SH-SY5Y (cell line): ENCODE results near the gene CELSR1.

ENCODE experiments used
- GATA2 ChIP-seq: IDR thresholded peaks from 2 replicates; pipeline ENCODE4 v1.6.1; 2011; ENCODE audit warnings: mild to moderate bottlenecking, low read depth, low read length
- GATA3 ChIP-seq: IDR thresholded peaks from 2 replicates; pipeline ENCODE4 v1.6.1; 2011; ENCODE audit warnings: low read depth, mild to moderate bottlenecking, low read length, moderate library complexity

The CELSR1 gene

DNA sequence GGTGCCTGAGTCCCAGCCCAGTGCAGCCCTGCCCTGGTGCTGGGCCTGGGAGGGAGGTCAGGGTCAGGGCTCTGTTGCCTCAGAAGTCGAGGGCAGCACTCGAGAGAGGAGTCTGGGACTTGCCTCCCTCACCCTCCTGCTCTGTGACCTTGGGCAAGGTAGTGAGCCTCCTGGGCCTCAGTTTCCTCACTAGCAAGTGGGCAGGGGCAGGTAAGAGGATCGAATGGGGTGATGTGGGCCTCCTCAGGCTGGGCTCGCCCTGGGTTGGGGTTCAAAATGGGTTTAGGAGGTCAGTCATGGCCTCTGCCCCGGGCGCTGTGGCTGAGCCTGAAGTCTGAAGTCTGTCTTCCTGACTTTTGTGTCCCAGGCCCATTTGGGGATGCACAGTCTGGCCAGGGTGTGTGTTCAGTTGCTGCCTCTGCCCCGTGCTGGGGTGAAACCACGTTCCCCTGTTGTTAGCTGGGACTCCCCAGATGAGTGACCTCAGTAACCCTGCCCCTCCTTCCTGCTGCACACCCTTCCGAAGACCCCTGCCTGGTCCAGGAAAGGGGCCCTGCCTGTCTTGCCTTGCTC is 40.9 kb upstream of the CELSR1 start:
- no peak for TF ChIP-seq GATA3

DNA sequence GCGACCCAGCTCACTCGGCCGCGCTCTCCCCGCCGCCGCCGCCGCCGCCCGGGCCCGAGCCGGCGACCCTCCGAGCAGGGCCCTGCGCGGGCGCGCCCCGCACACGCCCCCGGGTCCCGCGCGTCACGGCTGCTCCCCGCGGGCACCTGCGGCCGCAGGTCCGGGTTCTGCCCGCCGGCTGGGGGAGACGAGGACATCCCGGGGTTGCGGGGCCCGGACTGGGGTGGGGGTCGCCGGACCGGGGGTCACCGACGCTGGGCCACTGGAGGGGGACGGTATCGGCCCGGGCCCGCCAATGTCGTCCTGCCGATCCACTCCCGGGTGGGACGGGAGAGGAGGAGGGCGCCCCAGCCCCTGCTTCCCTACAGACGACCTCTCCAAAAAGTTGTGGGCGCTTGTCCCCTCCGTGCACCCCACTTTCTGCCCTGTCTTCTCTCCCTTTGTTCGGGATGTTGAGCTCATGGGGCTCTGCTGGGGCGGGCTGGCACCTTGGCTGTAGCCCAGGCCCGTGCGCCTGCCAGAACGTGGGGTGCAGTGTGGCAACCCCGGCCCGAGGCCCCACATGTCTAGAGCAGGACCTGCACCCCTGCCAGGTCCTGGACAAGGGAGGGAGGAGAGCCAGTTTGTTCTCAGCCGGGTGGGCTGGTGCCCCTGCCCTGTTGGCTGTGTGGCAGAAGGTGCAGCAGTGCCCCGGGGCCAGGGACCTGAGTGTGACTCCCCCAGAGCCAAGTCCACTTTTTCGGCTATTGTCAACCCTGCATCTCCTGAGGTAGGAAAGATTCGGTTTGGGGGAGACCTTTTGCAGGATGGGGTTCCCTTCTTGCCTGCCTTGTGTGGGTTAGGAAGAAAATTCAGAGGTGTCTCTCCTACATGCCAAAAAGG is 40.2 kb upstream of the CELSR1 start:
- TF ChIP-seq GATA3: no peak
- no peak for TF ChIP-seq GATA2

DNA sequence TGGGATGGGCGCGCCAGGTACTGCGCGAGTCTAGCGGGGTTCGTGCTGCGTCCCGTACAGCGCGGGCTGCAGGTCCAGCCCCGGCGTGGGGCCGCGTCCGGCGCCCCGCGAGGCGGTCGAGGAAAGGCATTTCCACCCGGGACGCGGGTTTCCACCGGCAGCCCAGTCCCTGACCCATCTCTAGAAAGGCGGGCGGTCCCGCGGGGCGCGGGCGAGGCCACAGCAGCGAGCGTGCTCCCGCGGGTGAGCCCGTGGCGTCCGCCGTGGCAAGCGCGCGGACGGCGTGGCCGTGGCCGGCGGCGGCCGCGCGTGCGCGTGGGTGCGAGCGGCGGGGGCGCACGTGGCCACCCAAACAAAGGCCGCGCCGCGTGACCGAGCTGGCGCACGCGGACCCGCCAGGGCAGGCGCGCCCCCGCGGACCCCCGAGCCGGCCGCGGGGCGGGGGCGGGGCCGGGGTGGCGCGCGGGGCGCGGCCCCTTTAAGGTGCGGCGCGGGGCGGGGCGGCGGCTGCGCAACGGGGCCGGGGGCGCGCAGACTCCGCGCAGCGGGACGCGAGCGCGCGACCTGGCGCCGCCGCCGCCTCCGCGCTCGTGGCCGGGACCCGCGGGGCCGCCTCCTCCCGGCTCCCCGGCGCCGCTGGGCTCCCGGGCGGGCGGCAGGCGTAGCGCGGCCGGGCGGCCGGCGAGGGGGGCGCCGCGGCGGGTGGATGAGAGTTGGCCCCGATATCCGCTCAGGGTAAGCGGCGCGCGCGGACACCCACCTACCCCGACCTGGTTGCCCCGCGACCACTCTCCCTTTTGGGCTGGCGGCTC is 39.3 kb upstream of the CELSR1 start:
- no peak for TF ChIP-seq GATA2
- TF ChIP-seq GATA3: no peak

DNA sequence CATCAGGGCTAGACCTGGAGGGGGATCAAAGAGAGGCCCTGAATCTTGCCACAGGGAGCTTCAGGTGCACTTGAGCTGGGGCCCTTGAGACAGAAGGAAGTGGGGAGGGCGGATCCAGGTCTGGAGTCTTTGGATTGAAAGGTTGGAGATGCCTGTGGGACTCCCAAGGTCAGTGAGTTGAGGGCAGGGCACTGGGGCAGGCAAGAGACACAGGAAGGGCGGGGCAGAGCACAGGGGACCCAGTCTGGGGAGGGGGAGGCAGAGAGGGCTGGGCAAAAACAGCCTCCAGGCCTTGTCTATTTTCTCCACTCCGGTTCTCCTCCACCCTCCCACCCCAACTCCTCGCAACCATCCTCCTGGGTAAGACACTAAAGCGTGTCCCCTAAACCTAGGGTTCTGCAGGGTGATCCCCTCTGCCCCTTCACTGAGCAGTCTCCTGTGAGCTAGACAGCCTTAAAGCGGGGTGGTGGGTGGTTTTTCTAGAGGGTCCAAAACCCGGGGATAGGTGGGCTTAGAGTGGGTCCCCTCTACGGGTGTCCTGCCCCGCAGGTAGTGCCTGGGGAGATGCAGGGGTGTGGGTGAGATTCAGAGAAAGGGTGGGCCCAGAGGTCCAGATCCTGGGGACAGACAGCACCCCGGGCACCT is 38.6 kb upstream of the CELSR1 start:
- no peak for TF ChIP-seq GATA2
- TF ChIP-seq GATA3: no peak

DNA sequence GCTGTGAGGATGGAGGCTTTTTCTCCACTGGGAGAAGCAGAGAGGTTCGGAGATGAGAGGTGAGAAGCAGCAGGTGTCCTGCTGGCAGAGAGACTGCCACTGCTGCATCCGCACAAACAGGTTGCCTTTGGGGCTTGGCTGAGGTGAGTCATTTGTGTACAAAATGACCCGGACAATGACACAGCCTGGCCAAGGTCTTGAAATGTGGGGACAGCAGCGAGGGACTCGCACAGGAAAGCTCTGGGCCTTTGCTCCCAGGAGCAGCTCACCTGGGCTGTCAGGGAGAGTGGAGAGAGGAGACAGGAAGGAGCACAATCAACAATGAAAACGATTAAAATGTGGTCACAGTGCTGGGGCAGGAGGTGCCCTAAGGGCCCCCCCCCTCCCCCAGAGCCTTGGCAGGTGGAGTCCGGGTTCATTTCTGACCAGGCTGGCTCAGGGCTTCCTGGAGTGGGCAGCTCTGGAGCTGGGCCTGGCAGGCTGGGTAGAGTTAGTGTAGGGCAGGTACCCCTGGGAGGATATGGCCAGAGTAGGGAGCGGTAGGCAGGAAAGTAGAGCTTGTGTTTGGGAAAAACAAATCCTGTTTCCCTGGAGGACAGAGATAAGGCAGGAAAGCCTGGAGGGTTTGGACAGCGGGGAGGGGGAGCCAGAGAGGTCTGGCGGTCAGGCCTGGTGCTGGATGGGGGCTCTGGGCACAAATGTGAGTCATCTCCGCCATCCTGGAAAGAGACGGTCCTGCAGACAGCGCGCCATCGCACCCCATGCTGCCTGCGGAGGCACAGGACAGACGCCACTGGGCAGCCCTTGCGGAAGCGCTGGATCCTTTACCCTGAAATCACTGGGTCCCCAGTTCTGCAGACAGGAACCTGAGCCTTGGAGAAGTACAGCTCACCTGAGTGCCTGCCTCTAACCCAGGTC is 37.8 kb upstream of the CELSR1 start:
- TF ChIP-seq GATA2 (peak; percentile 65), GATA3 (no peak)

DNA sequence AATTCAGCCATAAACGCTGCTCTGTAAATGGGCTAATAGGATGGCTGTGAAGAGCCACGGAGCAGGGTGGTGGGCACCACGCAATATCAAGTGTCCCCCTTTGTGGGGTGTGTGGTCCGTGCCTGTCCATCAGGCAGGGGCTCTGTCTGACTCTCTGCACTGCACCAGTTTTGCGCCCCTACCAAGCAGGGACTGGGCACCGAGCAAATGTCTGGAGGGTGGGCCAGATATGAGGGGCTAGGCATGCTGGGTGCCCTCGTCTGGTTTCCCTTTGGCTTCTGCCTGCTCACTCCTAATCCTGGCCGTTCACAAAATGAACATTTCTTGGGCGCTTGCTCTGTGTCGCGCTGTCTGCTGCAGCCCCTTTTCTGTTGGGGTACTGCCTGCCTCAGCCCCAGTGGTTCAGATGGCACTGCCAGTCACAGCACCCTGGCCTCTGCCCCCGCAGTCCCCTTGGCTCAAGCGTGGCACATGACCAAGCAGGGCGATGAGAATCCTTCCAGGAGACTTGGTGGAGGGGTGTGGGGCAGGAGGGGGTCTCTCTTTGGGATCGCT is 37.1 kb upstream of the CELSR1 start:
- TF ChIP-seq GATA3: no peak
- no peak for TF ChIP-seq GATA2

DNA sequence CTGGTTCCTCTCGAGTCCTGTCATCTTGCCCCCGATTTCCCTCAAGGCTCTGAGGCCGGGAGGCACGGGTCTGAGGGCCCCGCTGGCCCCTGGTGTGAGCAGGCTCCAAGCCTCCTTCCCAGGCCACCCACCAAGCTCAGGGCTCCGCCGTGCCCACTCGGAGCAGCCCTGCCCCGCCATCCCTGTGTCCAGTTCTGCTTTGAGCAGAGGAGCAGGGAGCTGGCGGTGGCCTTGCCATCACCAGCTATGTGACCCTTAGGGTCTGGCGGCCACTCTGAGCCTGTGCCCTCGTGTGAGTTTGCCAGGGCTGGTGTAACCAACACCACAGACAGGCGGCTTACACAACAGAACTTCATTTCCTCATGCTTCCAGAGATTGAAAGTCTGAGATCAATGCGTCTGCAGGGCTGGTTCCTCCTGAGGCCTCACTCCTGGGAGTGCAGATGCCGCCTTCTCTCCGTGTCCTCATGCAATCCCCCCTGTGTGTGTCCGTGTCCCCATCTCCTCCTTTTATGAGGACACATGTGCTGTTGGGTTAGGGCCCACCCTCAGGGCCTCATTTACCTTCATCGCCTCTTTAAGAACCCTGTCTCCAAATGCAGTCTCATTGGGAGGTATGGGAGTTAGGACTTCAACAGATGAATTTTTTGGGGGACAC is 36.5 kb upstream of the CELSR1 start:
- TF ChIP-seq GATA3 (no peak), GATA2 (no peak)

DNA sequence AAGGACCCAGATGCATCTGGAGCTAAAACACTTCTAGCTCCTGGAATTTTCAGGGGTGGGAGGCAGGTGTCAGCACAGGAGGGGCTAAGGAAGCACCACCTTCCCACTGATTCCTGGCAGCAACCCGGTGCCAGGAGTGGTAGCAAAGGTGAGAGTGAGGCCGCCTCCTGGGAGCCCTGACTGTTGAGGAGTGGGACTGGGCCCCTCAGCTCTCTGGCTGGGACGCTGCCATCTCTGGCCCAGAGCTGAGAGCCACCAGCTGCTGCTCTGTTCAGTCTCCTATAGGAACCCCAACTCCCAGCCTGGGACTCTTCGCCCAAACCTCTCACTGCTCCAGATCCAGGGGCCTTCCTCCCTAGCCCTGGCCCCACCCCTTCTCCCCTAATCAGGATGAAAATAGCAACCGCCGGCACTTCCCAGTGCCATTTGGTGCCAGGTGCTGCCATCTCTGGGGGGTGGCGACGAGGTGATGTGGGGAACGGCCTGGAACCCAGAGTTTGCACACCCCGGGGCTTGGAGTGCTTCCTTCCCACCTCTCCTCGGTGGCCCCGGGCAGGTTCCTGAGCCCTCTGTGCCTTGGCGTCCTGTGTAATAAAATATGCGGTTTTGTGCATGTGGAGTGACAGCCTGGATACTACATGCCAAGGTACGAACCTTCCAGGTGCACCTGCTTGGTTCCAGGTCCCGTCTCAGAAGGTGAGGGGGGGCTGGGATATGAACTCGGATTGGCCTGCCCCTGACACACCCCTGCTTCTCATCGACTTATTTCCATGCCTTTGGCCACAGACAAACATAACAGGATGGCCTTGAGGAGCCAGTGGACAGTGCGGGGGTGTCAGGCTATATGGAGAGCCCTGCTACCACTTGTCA is 35.7 kb upstream of the CELSR1 start:
- TF ChIP-seq GATA2: no peak
- no peak for TF ChIP-seq GATA3

DNA sequence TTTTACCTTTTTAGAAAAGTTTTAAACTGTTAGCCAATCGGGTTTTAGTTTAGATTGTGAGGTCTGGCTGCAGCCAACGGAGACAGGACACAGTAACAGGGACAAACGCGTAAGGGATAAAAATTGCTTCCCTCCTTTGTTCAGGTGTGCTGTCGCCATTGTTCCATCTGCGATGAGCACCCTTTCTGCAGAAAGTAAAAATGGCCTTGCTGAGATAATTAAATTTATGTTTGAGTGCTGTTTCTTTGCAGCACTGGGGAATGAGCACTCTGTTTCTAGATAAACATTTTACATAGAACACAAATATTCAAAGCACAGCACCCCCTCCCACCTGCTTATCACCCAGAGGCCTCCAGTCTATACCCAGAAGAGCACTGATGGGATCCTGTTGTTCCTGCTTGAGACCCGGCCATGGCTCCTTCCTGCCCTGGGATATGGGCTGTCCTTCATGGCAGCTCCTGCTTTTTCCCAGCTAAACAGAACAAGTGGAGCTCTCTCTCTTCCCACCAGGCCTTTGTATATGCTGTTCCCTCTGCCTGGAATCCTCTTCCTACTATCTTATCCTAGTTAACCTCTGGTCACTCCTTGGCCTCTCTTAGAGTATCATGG is 34.3 kb upstream of the CELSR1 start:
- TF ChIP-seq GATA2: no peak
- no peak for TF ChIP-seq GATA3

DNA sequence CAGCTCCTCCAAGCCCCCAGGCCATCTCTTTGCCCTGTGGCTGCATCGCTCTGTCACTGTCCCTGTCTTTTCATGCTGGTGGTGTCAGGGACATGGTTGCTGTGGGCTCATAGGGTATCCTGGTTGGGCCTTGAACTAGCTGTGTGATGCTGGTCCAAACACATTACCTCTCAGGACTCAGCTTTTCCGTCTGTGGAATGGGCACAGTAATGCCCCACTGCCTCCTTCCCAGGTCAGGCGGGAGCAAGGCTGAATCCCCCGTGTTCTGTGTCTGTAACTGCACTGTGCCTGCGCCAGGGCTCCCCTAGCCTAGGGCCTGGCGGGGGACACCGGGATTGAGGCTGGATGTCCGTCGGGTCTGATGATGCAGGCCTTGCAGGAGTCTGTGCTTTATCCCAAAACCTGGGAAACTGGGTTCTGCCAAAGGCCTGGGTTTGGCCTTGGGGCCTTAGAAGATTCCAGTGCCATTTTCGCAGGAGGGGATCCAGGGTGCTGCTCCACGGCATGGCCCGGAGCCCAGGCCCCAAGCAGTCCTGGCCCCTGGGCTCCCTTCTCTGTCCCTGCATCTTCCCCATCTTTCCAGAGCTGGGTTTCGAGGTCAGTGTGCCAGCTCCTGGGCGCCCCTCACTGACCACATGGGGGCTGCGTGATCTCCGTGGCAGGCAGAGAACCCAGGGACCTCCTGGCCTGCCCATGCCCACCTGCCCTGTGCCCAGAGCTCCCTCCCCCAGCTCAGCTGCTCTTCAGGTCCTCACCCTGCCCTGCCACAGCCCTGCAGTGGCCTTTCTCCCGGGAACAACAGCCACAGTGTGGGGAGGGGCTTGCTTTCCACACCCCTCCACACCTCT is 32.7 kb upstream of the CELSR1 start:
- TF ChIP-seq GATA3 (no peak), GATA2 (no peak)
